ENCODE data around the gene KIAA1549. TPM values are rescaled to one million over a fixed set of nuclear protein-coding genes. Genes with fewer than 3 reads are reported as not detected.

The KIAA1549 gene
- polyA plus RNA-seq, 1 donor = 9.9 TPM

GRCh38 chr7:138907201-138907847 lies 73.9 kb downstream of the KIAA1549 start:
- DNase-seq (ENCODE audit: low read depth) = no peak

GRCh38 chr7:138903859-138904435 lies 77.2 kb downstream of the KIAA1549 start:
- no peak for DNase-seq (ENCODE audit: low read depth)

- no peak for DNase-seq (ENCODE audit: low read depth)
Observed at GRCh38 chr7:138903186-138903820, 77.9 kb downstream of the KIAA1549 start.

- DNase-seq (ENCODE audit: low read depth) = no peak
Observed at GRCh38 chr7:138902161-138902560, 79.0 kb downstream of the KIAA1549 start.

- no peak for DNase-seq (ENCODE audit: low read depth)
Observed at GRCh38 chr7:138900035-138900828, 81.0 kb downstream of the KIAA1549 start.

- DNase-seq (ENCODE audit: low read depth) = no peak
Observed at GRCh38 chr7:138898802-138899201, 82.4 kb downstream of the KIAA1549 start.

- no peak for DNase-seq (ENCODE audit: low read depth)
Observed at GRCh38 chr7:138898255-138898654, 82.9 kb downstream of the KIAA1549 start.

GRCh38 chr7:138895679-138896078 lies 85.5 kb downstream of the KIAA1549 start:
- DNase-seq (ENCODE audit: low read depth) = no peak

- DNase-seq (ENCODE audit: low read depth) = no peak
Observed at GRCh38 chr7:138893258-138893657, 87.9 kb downstream of the KIAA1549 start.

- no peak for DNase-seq (ENCODE audit: low read depth)
Observed at GRCh38 chr7:138892812-138893211, 88.4 kb downstream of the KIAA1549 start.

- no peak for DNase-seq (ENCODE audit: low read depth)
Observed at GRCh38 chr7:138892006-138892630, 89.1 kb downstream of the KIAA1549 start.

GRCh38 chr7:138891446-138891810 lies 89.8 kb downstream of the KIAA1549 start:
- peak; percentile 74 for DNase-seq (ENCODE audit: low read depth)

- DNase-seq (ENCODE audit: low read depth) = no peak
Observed at GRCh38 chr7:138890499-138891445, 90.4 kb downstream of the KIAA1549 start.

- DNase-seq (ENCODE audit: low read depth) = no peak
Observed at GRCh38 chr7:138889582-138890498, 91.3 kb downstream of the KIAA1549 start.

- DNase-seq (ENCODE audit: low read depth) = no peak
Observed at GRCh38 chr7:138887872-138888656, 93.1 kb downstream of the KIAA1549 start.

- no peak for DNase-seq (ENCODE audit: low read depth)
Observed at GRCh38 chr7:138887085-138887710, 94.0 kb downstream of the KIAA1549 start.

- peak; percentile 54 for DNase-seq (ENCODE audit: low read depth)
Observed at GRCh38 chr7:138886501-138886917, 94.7 kb downstream of the KIAA1549 start.

GRCh38 chr7:138885383-138886147 lies 95.6 kb downstream of the KIAA1549 start:
- DNase-seq (ENCODE audit: low read depth) = no peak

Data from forelimb muscle (tissue), 1 donor.